K562 (cell line): ENCODE results near the gene SLC31A1. TPM values are rescaled to one million over a fixed set of nuclear protein-coding genes. Genes with fewer than 3 reads are reported as not detected.

ENCODE experiments used
- DACH1 ChIP-seq: fragments of 450-650 bp; IDR thresholded peaks from 2 replicates; pipeline ENCODE4 v1.6.1; 2018; ENCODE audit not compliant: partially characterized antibody
- DPF2 ChIP-seq: fragments of 450-650 bp; IDR thresholded peaks from 2 replicates; pipeline ENCODE4 v1.6.1; 2016
- MAFF ChIP-seq: IDR thresholded peaks from 2 replicates; pipeline ENCODE4 v1.6.1; 2012; ENCODE audit warnings: low read length, improper control_type of control experiment
- PYGO2 ChIP-seq: fragments of 450-650 bp; IDR thresholded peaks from 2 replicates; pipeline ENCODE4 v1.6.1; 2016; ENCODE audit warnings: mild to moderate bottlenecking, missing genetic modification characterization, moderate library complexity, missing compliant biosample characterization
- SRSF9 ChIP-seq: fragments of 200-400 bp; formaldehyde crosslinking; IDR thresholded peaks from 2 replicates; pipeline ENCODE4 v1.6.1; 2017; ENCODE audit warnings: low read depth, low read length, borderline replicate concordance
- XRCC3 ChIP-seq: fragments of 450-650 bp; IDR thresholded peaks from 2 replicates; pipeline ENCODE4 v1.6.1; 2017; ENCODE audit warnings: mild to moderate bottlenecking, moderate library complexity
- ZNF316 ChIP-seq: fragments of 450-650 bp; IDR thresholded peaks from 2 replicates; pipeline ENCODE4 v1.6.1; 2016
- ZNF79 ChIP-seq: fragments of 250-450 bp; sonication (Bioruptor Pico); IDR thresholded peaks from 2 replicates; pipeline ENCODE4 v1.4.0; 2020; ENCODE audit warnings: low read depth, mild to moderate bottlenecking, moderate library complexity
- polyA plus RNA-seq, 8 experiments: library from polyadenylated mRNA; depleted of rRNA in 4 of 8; stranded (reverse) in 5 of 8; unstranded in 3 of 8; fragments of >200 nt; fragmentation: Nextera tagmentation in 2 of 8; fragmentation: Illumina TruSeq in 1 of 8; extraction: Ambion mirVana in 2 of 8; extraction: Trizol in 1 of 8; gene quantifications; 2 replicates each; pipeline versions ENCODE4 v1.2.1 to v1.2.3, GENCODE V29; 2011 to 2014; ENCODE audit warnings: inconsistent platforms in 1 of 8, missing spikeins in 1 of 8
- total RNA-seq, 7 experiments: library from RNA; depleted of rRNA in 6 of 7; stranded (reverse); fragments of >200 nt in 6 of 7; fragmentation: Illumina TruSeq in 2 of 7; extraction: Trizol in 2 of 7; gene quantifications; 2 replicates each; pipeline versions ENCODE4 v1.2.1 to v1.2.3, GENCODE V29; 2011 to 2021; ENCODE audit warnings: low replicate concordance in 1 of 7
- TF ChIP-seq, protein P1 (sequence below): fragments of 450-650 bp; IDR thresholded peaks from 2 replicates; pipeline ENCODE4 v1.6.1; 2016; ENCODE audit warnings: mild to moderate bottlenecking
- TF ChIP-seq, protein P2 (sequence below): IDR thresholded peaks from 2 replicates; pipeline ENCODE4 v1.6.1; 2014; ENCODE audit warnings: antibody characterized with exemption
- TF ChIP-seq, protein P3 (sequence below): fragments of 200-800 bp; sonication (Bioruptor generic); IDR thresholded peaks from 2 replicates; pipeline ENCODE4 v1.6.1; 2017; ENCODE audit warnings: missing genetic modification characterization, missing compliant biosample characterization
- TF ChIP-seq, protein P4 (sequence below), 2 experiments: fragments of 450-650 bp in 1 of 2; sonication (generic) in 1 of 2; formaldehyde crosslinking in 1 of 2; IDR thresholded peaks in 1 of 2; conservative IDR thresholded peaks in 1 of 2; 2 replicates each; pipeline versions ENCODE4 v1.6.1 to v1.8.1; 2016 to 2023; ENCODE audit warnings: mild to moderate bottlenecking in 2 of 2, moderate library complexity in 2 of 2, inconsistent platforms in 1 of 2, missing genetic modification reagents in 1 of 2
- TF ChIP-seq, protein P5 (sequence below): fragments of 250-450 bp; sonication (Bioruptor Pico); IDR thresholded peaks from 2 replicates; pipeline ENCODE4 v1.5.0; 2020; ENCODE audit warnings: mild to moderate bottlenecking, borderline replicate concordance
- TF ChIP-seq, protein P6 (sequence below): fragments of 250-450 bp; sonication (Bioruptor Pico); IDR thresholded peaks from 2 replicates; pipeline ENCODE4 v1.4.0; 2020; ENCODE audit warnings: borderline replicate concordance
- TF ChIP-seq, protein P7 (sequence below), 2 experiments: IDR thresholded peaks; 2 replicates each; pipeline ENCODE4 v1.6.1; 2012; ENCODE audit warnings: improper control_type of control experiment in 2 of 2, low read depth in 2 of 2, low read length in 2 of 2, borderline replicate concordance in 1 of 2

SLC31A1 gene
- total and polyA plus RNA-seq, 9 of the 15 experiments (the other 6 are each of a cell fraction or from before 2014, with no cell fraction given): 15.4 to 40.7 (median 25.9) TPM

DNA sequence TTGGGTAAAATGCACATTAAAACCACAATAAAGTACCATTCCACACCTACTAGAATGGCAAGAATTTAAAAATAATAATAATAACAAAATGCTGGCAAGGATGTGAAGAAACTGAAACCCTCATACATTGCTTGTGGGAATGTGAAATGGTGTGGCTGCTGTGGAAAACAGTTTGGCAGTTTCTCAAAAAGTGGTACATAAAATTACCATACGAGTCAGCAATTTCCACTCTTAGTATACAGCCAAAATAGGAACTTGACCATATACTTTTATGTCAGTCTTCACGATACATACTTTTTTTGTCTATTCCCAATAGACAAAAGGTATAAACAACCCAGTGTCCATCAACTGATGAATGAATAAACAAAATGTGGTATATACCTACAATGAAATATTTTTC is 15.9 kb upstream of the SLC31A1 start (continued):
- TF ChIP-seq DACH1 (no peak), XRCC3 (no peak), DPF2 (no peak), SRSF9 (no peak), ZNF79 (no peak), PYGO2 (tag) (no peak), ZNF316 (peak; percentile 85), MAFF (peak; percentile 70)
- TF ChIP-seq, protein P1, sequence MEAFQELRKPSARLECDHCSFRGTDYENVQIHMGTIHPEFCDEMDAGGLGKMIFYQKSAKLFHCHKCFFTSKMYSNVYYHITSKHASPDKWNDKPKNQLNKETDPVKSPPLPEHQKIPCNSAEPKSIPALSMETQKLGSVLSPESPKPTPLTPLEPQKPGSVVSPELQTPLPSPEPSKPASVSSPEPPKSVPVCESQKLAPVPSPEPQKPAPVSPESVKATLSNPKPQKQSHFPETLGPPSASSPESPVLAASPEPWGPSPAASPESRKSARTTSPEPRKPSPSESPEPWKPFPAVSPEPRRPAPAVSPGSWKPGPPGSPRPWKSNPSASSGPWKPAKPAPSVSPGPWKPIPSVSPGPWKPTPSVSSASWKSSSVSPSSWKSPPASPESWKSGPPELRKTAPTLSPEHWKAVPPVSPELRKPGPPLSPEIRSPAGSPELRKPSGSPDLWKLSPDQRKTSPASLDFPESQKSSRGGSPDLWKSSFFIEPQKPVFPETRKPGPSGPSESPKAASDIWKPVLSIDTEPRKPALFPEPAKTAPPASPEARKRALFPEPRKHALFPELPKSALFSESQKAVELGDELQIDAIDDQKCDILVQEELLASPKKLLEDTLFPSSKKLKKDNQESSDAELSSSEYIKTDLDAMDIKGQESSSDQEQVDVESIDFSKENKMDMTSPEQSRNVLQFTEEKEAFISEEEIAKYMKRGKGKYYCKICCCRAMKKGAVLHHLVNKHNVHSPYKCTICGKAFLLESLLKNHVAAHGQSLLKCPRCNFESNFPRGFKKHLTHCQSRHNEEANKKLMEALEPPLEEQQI: no peak
- TF ChIP-seq, protein P2, sequence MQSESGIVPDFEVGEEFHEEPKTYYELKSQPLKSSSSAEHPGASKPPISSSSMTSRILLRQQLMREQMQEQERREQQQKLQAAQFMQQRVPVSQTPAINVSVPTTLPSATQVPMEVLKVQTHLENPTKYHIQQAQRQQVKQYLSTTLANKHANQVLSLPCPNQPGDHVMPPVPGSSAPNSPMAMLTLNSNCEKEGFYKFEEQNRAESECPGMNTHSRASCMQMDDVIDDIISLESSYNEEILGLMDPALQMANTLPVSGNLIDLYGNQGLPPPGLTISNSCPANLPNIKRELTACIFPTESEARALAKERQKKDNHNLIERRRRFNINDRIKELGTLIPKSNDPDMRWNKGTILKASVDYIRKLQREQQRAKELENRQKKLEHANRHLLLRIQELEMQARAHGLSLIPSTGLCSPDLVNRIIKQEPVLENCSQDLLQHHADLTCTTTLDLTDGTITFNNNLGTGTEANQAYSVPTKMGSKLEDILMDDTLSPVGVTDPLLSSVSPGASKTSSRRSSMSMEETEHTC: no peak
- TF ChIP-seq, protein P3, sequence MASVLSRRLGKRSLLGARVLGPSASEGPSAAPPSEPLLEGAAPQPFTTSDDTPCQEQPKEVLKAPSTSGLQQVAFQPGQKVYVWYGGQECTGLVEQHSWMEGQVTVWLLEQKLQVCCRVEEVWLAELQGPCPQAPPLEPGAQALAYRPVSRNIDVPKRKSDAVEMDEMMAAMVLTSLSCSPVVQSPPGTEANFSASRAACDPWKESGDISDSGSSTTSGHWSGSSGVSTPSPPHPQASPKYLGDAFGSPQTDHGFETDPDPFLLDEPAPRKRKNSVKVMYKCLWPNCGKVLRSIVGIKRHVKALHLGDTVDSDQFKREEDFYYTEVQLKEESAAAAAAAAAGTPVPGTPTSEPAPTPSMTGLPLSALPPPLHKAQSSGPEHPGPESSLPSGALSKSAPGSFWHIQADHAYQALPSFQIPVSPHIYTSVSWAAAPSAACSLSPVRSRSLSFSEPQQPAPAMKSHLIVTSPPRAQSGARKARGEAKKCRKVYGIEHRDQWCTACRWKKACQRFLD (CRISPR knock-in tag): no peak
- TF ChIP-seq, protein P4, sequence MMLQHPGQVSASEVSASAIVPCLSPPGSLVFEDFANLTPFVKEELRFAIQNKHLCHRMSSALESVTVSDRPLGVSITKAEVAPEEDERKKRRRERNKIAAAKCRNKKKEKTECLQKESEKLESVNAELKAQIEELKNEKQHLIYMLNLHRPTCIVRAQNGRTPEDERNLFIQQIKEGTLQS (IDR thresholded peaks at IDR 0.05): no peak
- TF ChIP-seq, protein P4 (CRISPR knock-in tag; conservative IDR thresholded peaks at IDR 0.05): no peak
- TF ChIP-seq, protein P5, sequence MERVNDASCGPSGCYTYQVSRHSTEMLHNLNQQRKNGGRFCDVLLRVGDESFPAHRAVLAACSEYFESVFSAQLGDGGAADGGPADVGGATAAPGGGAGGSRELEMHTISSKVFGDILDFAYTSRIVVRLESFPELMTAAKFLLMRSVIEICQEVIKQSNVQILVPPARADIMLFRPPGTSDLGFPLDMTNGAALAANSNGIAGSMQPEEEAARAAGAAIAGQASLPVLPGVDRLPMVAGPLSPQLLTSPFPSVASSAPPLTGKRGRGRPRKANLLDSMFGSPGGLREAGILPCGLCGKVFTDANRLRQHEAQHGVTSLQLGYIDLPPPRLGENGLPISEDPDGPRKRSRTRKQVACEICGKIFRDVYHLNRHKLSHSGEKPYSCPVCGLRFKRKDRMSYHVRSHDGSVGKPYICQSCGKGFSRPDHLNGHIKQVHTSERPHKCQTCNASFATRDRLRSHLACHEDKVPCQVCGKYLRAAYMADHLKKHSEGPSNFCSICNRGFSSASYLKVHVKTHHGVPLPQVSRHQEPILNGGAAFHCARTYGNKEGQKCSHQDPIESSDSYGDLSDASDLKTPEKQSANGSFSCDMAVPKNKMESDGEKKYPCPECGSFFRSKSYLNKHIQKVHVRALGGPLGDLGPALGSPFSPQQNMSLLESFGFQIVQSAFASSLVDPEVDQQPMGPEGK (CRISPR knock-in tag): no peak
- TF ChIP-seq, protein P6, sequence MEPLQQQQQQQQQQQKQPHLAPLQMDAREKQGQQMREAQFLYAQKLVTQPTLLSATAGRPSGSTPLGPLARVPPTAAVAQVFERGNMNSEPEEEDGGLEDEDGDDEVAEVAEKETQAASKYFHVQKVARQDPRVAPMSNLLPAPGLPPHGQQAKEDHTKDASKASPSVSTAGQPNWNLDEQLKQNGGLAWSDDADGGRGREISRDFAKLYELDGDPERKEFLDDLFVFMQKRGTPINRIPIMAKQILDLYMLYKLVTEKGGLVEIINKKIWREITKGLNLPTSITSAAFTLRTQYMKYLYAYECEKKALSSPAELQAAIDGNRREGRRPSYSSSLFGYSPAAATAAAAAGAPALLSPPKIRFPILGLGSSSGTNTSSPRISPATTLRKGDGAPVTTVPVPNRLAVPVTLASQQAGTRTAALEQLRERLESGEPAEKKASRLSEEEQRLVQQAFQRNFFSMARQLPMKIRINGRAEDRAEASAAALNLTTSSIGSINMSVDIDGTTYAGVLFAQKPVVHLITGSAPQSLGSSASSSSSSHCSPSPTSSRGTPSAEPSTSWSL (CRISPR knock-in tag): no peak
- TF ChIP-seq, protein P7, sequence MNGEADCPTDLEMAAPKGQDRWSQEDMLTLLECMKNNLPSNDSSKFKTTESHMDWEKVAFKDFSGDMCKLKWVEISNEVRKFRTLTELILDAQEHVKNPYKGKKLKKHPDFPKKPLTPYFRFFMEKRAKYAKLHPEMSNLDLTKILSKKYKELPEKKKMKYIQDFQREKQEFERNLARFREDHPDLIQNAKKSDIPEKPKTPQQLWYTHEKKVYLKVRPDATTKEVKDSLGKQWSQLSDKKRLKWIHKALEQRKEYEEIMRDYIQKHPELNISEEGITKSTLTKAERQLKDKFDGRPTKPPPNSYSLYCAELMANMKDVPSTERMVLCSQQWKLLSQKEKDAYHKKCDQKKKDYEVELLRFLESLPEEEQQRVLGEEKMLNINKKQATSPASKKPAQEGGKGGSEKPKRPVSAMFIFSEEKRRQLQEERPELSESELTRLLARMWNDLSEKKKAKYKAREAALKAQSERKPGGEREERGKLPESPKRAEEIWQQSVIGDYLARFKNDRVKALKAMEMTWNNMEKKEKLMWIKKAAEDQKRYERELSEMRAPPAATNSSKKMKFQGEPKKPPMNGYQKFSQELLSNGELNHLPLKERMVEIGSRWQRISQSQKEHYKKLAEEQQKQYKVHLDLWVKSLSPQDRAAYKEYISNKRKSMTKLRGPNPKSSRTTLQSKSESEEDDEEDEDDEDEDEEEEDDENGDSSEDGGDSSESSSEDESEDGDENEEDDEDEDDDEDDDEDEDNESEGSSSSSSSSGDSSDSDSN (IDR thresholded peaks at IDR 0.05; ENCODE audit: borderline replicate concordance in 1 of 2, low read depth in 2 of 2, low read length in 2 of 2): no peak
